Measurements from ENCODE around the gene TOX4.
"Not testable (repeated sequence)": the region's sequence is repeated elsewhere in the genome, so short reads cannot be mapped to it uniquely, and the experiment has no call there.

The TOX4 gene

GRCh38 chr14:21543521-21543960, 66.5 kb downstream of the TOX4 start:
- no peak for DNase-seq (ENCODE audit: low read depth)
- TF ChIP-seq, protein P1, sequence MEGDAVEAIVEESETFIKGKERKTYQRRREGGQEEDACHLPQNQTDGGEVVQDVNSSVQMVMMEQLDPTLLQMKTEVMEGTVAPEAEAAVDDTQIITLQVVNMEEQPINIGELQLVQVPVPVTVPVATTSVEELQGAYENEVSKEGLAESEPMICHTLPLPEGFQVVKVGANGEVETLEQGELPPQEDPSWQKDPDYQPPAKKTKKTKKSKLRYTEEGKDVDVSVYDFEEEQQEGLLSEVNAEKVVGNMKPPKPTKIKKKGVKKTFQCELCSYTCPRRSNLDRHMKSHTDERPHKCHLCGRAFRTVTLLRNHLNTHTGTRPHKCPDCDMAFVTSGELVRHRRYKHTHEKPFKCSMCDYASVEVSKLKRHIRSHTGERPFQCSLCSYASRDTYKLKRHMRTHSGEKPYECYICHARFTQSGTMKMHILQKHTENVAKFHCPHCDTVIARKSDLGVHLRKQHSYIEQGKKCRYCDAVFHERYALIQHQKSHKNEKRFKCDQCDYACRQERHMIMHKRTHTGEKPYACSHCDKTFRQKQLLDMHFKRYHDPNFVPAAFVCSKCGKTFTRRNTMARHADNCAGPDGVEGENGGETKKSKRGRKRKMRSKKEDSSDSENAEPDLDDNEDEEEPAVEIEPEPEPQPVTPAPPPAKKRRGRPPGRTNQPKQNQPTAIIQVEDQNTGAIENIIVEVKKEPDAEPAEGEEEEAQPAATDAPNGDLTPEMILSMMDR (IDR thresholded peaks at IDR 0.05; ENCODE audit: control insufficient read depth, extremely low read depth, insufficient read depth): no peak
- H3K4me3 ChIP-seq (ENCODE audit: low read depth, low read length): no peak overlapping the region

DNA sequence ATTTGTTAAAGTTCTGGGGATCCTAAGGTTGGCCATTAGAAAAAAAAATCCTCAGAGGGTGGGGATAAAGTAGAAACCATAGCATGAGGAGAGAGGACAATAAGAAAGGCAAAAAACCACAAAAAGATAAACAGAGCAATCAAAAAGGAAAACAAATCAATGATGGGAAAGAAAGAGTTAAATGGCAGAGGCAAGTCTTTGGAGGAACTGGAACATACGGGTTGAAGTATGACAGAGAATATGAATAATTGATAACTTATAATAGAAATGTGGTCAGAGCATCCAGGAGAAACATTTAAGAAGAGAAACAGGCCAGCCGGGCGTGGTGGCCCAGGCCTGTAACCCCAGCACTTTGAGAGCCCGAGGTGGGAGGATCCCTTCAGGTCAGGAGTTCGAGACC, 67.0 kb downstream of the TOX4 start:
- no peak overlapping the region for H3K4me3 ChIP-seq (ENCODE audit: low read depth, low read length)
- no peak for DNase-seq (ENCODE audit: low read depth)
- TF ChIP-seq, protein P1 (IDR thresholded peaks at IDR 0.05; ENCODE audit: control insufficient read depth, extremely low read depth, insufficient read depth): no peak

- DNase-seq (ENCODE audit: low read depth); H3K4me3 ChIP-seq (ENCODE audit: low read depth, low read length): not testable (repeated sequence)
These were observed 67.6 kb downstream of the TOX4 start for GRCh38 chr14:21544588-21544987.
